KMS-11 (cell line): ENCODE data around the gene HRCT1.

Experiments used
- H2AFZ ChIP-seq: fragments of 200-600 bp; sonication (generic); 2 replicates; pipeline ENCODE4 v1.6.1; 2016; ENCODE audit warnings: antibody characterized with exemption, mixed run types, low read depth
- H3K27ac ChIP-seq: fragments of 200-600 bp; sonication (generic); 2 replicates; pipeline ENCODE4 v1.6.1; 2016; ENCODE audit warnings: mild to moderate bottlenecking, mixed run types
- H3K27me3 ChIP-seq: fragments of 200-600 bp; sonication (generic); 2 replicates; pipeline ENCODE4 v1.6.1; 2017; ENCODE audit warnings: mild to moderate bottlenecking, low read depth, mixed run types, moderate library complexity; ENCODE audit not compliant: insufficient read depth
- H3K36me3 ChIP-seq: fragments of 200-600 bp; sonication (generic); 2 replicates; pipeline ENCODE4 v1.6.1; 2017; ENCODE audit warnings: mild to moderate bottlenecking, mixed run types; ENCODE audit not compliant: insufficient read depth
- H3K4me1 ChIP-seq: fragments of 200-600 bp; sonication (generic); 2 replicates; pipeline ENCODE4 v1.6.1; 2016; ENCODE audit warnings: mild to moderate bottlenecking, low read depth, mixed run types; ENCODE audit not compliant: poor library complexity, severe bottlenecking
- H3K4me2 ChIP-seq: fragments of 200-600 bp; sonication (generic); 2 replicates; pipeline ENCODE4 v1.7.0; 2016; ENCODE audit warnings: mild to moderate bottlenecking, mixed run types
- H3K4me3 ChIP-seq: fragments of 200-600 bp; sonication (generic); IDR thresholded peaks from 2 replicates; pipeline ENCODE4 v1.6.1; 2017; ENCODE audit warnings: low read depth, low read length, mixed read lengths; ENCODE audit not compliant: insufficient read depth
- H3K79me2 ChIP-seq: fragments of 200-600 bp; sonication (generic); 2 replicates; pipeline ENCODE4 v1.6.1; 2016; ENCODE audit warnings: low read depth, mixed run types; ENCODE audit not compliant: insufficient read depth
- H3K9ac ChIP-seq: fragments of 200-600 bp; sonication (generic); 2 replicates; pipeline ENCODE4 v1.6.1; 2016; ENCODE audit warnings: mild to moderate bottlenecking, mixed run types
- H4K20me1 ChIP-seq: fragments of 200-600 bp; sonication (generic); 2 replicates; pipeline ENCODE4 v1.6.1; 2016; ENCODE audit warnings: mild to moderate bottlenecking, mixed run types; ENCODE audit not compliant: insufficient read depth
- TF ChIP-seq, protein P1 (sequence below): fragments of 200-600 bp; sonication (generic); conservative IDR thresholded peaks from 2 replicates; pipeline ENCODE4 v1.6.1; 2017; ENCODE audit warnings: low read depth, mild to moderate bottlenecking, antibody characterized with exemption, low read length, moderate library complexity, mixed read lengths

HRCT1 gene

DNA sequence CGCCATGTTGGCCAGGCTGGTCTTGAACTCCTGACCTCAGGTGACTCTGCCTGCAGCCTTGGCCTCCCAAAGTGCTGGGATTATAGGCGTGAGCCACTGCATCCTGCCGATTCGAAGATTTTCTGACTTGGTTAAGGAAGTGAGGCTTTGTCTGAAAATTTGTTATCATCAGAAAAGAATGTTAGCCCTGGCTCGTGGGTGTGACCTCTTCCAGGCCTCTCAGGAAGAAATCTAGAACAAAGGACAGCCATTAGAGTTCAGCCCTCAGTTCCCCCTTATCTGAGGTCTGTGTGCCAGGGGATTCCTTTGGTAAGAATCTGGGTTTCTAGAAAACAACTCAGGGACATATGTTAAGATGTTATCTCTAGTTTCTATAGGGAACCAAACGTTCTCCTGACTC, 45.7 kb downstream of the HRCT1 start:
- Histone ChIP-seq H3K79me2 (no peaks in the 10 kb centered on the region), H3K9ac (no peak overlapping the region), H2AFZ (no peak overlapping the region), H3K36me3 (no peaks in the 10 kb centered on the region), H3K4me2 (no peak overlapping the region), H4K20me1 (no peaks in the 10 kb centered on the region), H3K4me3 (no peak overlapping the region), H3K27me3 (no peaks in the 10 kb centered on the region), H3K4me1 (no peaks in the 10 kb centered on the region), H3K27ac (no peak overlapping the region)
- TF ChIP-seq, protein P1, sequence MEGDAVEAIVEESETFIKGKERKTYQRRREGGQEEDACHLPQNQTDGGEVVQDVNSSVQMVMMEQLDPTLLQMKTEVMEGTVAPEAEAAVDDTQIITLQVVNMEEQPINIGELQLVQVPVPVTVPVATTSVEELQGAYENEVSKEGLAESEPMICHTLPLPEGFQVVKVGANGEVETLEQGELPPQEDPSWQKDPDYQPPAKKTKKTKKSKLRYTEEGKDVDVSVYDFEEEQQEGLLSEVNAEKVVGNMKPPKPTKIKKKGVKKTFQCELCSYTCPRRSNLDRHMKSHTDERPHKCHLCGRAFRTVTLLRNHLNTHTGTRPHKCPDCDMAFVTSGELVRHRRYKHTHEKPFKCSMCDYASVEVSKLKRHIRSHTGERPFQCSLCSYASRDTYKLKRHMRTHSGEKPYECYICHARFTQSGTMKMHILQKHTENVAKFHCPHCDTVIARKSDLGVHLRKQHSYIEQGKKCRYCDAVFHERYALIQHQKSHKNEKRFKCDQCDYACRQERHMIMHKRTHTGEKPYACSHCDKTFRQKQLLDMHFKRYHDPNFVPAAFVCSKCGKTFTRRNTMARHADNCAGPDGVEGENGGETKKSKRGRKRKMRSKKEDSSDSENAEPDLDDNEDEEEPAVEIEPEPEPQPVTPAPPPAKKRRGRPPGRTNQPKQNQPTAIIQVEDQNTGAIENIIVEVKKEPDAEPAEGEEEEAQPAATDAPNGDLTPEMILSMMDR: no peak

- H3K9ac ChIP-seq: no peak overlapping the region
- H3K27me3 ChIP-seq: no peaks in the 10 kb centered on the region
- no peak overlapping the region for H2AFZ ChIP-seq
Observed at GRCh38 chr9:35952526-35953191, 46.7 kb downstream of the HRCT1 start.

DNA sequence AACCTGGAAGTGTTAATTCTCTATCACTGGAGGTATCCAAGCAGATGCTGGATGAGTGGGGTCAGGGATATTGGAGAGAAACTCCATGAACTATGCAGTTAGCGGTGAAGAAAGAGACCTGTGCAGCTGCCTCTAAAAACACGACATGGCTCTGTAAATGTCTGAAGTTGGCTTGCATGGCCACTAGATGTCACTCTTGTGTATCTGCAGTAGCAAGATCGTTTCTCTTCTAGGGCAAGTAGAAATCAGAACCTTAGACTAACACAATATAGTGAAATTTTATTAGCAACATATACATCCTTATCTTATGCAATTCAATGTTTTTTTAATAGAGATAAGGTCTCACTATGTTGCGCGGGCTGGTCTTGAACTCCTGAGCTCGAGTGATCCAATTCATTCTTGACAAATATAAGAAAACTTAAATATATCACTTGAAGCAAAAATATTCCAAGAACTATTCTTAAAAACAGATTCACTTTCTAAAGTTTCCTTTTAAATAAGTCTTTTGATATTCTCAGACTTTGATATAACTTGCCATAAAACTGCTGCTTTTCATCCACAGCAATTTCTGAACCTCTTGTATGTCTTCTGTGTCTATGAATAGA, 49.0 kb downstream of the HRCT1 start:
- H3K4me3 ChIP-seq: no peak overlapping the region
- H3K4me1 ChIP-seq: no peaks in the 10 kb centered on the region
- no peaks in the 10 kb centered on the region for H3K79me2 ChIP-seq
- H3K27me3 ChIP-seq: no peaks in the 10 kb centered on the region
- TF ChIP-seq, protein P1: peak; percentile 78
- H4K20me1 ChIP-seq: no peaks in the 10 kb centered on the region
- no peak overlapping the region for H3K27ac ChIP-seq
- no peaks in the 10 kb centered on the region for H3K36me3 ChIP-seq
- H3K9ac ChIP-seq: no peak overlapping the region
- H3K4me2 ChIP-seq: no peak overlapping the region
- H2AFZ ChIP-seq: no peak overlapping the region; the same call in 1 of the 2 replicates

More at GRCh38 chr9:35952526-35953191, 46.7 kb downstream of the HRCT1 start:
- Histone ChIP-seq H4K20me1 (no peaks in the 10 kb centered on the region), H3K27ac (no peak overlapping the region), H3K4me3 (no peak overlapping the region), H3K4me1 (no peaks in the 10 kb centered on the region), H3K36me3 (no peaks in the 10 kb centered on the region), H3K79me2 (no peaks in the 10 kb centered on the region), H3K4me2 (no peak overlapping the region)
- TF ChIP-seq, protein P1: no peak

- Histone ChIP-seq H2AFZ (no peak overlapping the region), H3K4me3 (no peak overlapping the region), H3K9ac (no peak overlapping the region), H3K27ac (no peak overlapping the region), H3K79me2 (no peaks in the 10 kb centered on the region), H4K20me1 (no peaks in the 10 kb centered on the region), H3K4me1 (no peaks in the 10 kb centered on the region), H3K27me3 (no peaks in the 10 kb centered on the region), H3K4me2 (no peak overlapping the region), H3K36me3 (no peaks in the 10 kb centered on the region)
- TF ChIP-seq, protein P1: no peak
Observed at GRCh38 chr9:35956651-35957050, 50.6 kb downstream of the HRCT1 start.
